AML-193 (cell line): ENCODE data around the gene CLIC6.

ENCODE experiments used
- DNase-seq, 2 experiments: peaks; one replicate each; lab custom pipeline; 2025; lab: John Stamatoyannopoulos, UW

The CLIC6 gene

GRCh38 chr21:34668803-34669148 lies at the start of gene CLIC6:
Gene CLIC6 (plus strand): TSS chr21:34668994. CDS start chr21:34669389, 395 bp downstream.
- no peak for DNase-seq

- DNase-seq, result no peak
Measured at GRCh38 chr21:34619841-34620665, 48.7 kb upstream of the CLIC6 start.

- no peak for DNase-seq
Measured at GRCh38 chr21:34621434-34622350, 47.1 kb upstream of the CLIC6 start.

GRCh38 chr21:34623516-34623915 lies 45.3 kb upstream of the CLIC6 start:
- no peak for DNase-seq

- DNase-seq, result no peak
Measured at GRCh38 chr21:34625030-34625593, 43.7 kb upstream of the CLIC6 start.

- no peak for DNase-seq
Measured at GRCh38 chr21:34626131-34626530, 42.7 kb upstream of the CLIC6 start.

- DNase-seq, result peak; percentile 45 to 52
Measured at GRCh38 chr21:34630536-34631143, 38.2 kb upstream of the CLIC6 start.

GRCh38 chr21:34632498-34632897 lies 36.3 kb upstream of the CLIC6 start:
- DNase-seq, result no peak

GRCh38 chr21:34635307-34635706 lies 33.5 kb upstream of the CLIC6 start:
- no peak for DNase-seq

GRCh38 chr21:34636961-34637360 lies 31.8 kb upstream of the CLIC6 start:
- no peak for DNase-seq

GRCh38 chr21:34639250-34639649 lies 29.5 kb upstream of the CLIC6 start:
- no peak for DNase-seq

GRCh38 chr21:34639882-34640788 lies 28.7 kb upstream of the CLIC6 start:
- DNase-seq, result peak in 1 of 2 experiments; percentile 6

GRCh38 chr21:34640858-34641257 lies 27.9 kb upstream of the CLIC6 start:
- DNase-seq, result no peak

- DNase-seq, result no peak
Measured at GRCh38 chr21:34642211-34643075, 26.4 kb upstream of the CLIC6 start.

GRCh38 chr21:34644825-34645224 lies 24.0 kb upstream of the CLIC6 start:
- DNase-seq, result no peak

GRCh38 chr21:34647555-34647954 lies 21.2 kb upstream of the CLIC6 start:
- DNase-seq, result no peak

GRCh38 chr21:34648739-34649297 lies 20.0 kb upstream of the CLIC6 start:
- DNase-seq, result no peak

GRCh38 chr21:34649400-34649799 lies 19.4 kb upstream of the CLIC6 start:
- DNase-seq, result no peak

GRCh38 chr21:34650861-34651431 lies 17.8 kb upstream of the CLIC6 start:
- DNase-seq, result no peak
